Inflammatory macrophage (primary cell): Measurements from ENCODE around the gene PPOX.
A peak's percentile ranks its signal among the peaks of the same experiment; 100 is the strongest.

Experiments used
- DNase-seq, 2 donors: peaks; one replicate each; pipeline ENCODE4 v3.0.0-alpha.2; 2020 to 2022

Gene PPOX

DNA sequence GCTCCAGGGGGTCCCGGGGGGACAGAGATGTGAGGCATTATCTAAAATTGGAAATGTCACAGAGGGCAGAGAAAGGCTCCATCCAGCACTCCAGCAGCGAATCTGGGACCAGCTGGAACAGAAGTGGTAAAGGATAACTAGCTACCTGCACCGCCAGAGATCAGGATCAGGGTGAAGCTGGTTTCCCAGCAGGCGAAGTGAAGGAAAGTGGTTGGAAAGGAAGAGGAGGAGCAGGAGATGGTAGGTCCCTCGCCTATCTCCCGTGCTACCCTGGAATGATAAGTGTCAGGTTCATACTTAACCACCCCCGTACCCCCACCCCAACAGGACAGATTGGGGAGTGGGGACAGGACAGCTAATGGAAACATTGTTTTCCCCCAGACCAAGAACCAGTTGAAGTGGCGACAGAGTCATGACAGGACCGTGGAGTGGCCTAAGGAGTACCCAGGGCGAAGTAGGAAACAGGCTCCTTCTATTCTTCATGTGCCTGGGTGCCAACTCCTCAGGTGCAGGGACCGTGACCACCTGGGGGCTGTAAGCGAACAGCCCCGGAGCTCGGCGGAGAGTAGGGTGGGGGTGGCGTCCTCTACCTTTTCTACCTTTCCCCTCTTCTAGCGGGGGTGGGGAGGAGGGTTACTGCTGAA, 10.4 kb downstream of the PPOX start:
- no peak for DNase-seq

GRCh38 chr1:161177112-161177935, 11.1 kb downstream of the PPOX start, which contains the start of gene B4GALT3:
TSS of gene B4GALT3 (minus strand) at chr1:161177507. CDS start at chr1:161176060, 1,447 bp downstream.
- DNase-seq, result peak; percentile 83 to 89

GRCh38 chr1:161177936-161178244, 11.7 kb downstream of the PPOX start:
- DNase-seq, result no peak

DNA sequence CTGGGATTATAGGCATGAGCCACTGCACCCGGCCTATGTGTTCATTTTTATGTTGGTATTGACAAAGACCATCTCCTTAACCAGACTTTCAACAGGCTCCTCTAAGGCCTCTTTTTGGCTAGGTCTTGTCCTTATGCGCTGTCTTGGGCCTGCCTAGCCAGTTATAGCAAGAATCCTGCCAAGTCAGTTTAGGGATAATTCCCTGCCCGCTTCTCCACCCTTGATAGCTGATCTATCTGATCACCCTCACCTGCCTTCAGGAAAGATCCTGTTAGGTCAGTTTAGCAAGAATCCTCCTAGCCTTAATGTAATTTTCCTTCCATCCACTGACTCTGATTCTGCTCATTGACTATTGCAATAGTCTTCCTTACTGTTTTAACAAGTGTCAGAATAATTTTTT, 13.5 kb downstream of the PPOX start:
- DNase-seq, result no peak

DNA sequence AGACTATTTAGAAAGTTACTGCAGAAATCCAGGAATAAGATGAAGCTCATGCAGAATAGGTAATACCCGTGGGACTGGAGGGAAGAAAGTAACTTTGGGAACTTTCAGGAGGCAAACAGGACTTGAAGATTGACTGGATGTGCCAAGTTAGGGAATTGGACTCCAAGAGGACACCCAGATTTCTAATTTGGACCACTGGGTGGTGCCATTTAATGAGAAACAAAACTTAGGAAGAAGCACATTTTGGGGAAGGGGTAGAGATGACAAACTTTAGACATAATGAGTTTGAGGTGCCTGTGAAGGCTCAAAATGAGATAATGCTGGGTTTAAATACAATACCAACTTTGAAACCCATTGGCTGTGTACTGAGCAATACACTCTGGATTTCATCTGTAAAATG, 14.4 kb downstream of the PPOX start:
- DNase-seq, result peak; percentile 45 to 46

GRCh38 chr1:161182214-161182613, 16.0 kb downstream of the PPOX start:
- DNase-seq, result peak; percentile 37 to 66

GRCh38 chr1:161185282-161185682, 19.1 kb downstream of the PPOX start:
- DNase-seq, result peak; percentile 98 to 99

DNA sequence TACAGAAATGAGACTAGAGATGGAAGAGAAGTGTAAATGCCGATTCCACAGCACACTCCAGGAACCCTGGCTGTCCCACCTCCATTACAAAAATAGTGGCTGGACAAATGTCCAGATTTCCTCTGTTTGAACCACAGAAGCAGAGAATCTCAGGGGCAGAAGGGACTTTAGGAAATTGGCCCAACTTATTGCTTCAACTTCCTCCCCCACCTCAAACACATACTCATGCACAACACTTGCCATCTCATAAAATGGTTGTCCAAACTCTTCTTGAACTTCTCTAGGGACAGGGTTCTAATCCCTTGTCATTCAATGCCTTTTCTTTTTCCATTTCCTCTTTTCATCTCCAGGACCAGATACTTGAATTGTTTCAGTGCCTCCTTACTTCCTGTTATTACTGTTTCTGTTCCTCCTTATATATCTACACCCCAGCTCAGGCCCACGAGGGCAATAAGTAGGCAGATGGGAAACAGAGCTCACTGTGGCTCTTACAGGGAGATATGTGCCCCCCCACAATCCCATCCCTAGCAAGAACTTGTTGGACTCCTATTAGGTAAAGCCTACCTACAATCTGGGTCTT, 19.6 kb downstream of the PPOX start:
- DNase-seq, result peak; percentile 80 to 95

DNA sequence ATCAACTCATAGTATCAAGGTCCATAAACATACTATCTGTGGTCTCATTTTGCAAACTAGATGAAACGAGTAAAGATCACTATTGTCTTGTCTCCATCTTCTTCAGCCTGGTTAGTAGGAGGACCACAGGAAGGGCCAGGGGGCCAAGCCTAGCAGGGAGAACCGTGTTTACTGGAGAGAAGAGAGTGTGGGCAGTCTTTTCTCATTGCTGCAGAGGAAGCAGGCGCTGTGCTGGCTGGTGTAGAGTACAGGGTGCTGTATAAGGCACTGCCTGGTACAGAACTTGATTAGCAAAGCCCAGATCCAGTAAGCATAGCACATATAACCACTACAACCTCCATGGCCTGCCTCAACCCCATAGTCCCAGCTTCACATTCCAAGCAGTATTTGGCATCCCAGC, 21.1 kb downstream of the PPOX start:
- DNase-seq, result peak; percentile 26 to 54

DNA sequence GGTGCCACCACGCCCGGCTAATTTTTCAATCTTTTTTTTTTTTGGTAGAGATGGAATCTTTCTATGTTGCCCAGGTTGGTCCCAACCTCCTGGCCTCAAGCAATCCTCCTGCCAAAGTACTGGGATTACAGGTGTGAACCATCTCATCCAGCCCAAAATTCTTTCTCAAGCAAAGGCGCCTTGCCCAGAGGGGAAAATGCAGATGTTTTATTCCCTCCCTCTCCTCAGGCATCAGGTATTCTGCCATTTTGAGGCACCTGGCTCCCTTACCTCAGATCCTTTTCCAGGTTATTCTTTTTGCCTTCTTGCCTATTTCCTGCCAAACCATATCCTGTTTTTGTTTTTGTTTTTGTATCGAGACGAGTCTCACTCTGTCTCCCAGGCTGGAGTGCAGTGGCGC, 22.2 kb downstream of the PPOX start:
- no peak for DNase-seq

DNA sequence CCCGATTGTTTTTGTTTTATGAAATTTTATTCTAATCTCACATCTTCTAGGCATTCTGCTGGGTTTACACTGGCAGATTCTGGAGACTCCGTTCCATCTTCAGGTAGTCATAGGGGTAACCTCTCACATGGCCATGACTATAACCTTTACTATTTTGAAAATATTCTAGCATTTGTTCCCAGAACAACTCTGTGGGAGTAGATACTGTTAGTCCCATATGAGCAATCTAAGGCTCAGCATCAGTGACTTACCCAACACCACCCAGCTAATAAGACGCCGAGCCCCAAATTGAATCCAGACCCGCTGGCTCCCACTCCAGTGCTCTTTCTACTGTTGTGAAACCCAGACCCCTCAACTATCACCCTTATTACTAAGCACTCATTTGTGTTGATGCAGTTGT, 22.8 kb downstream of the PPOX start:
- DNase-seq, result no peak

- DNase-seq, result no peak
These were observed 24.8 kb downstream of the PPOX start for GRCh38 chr1:161190962-161191521.

DNA sequence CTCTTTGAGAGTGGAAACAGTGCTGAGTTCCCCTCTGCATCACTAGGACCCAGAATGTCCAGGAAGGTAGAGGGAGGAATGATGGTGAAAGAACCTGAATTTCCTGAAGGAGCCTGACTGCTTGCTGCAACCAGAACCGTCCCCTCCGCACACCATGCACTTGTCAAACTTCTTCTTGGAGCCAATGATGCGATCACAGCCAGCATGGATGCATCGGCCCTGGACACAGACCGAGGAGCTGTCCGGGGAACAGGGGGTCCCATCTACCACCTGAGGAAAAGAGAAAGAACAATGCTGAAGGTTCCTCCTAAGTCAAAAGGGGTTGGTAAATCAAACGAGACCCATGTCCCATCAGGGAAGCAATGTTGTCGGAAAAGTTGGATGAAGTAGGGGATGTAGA, 25.7 kb downstream of the PPOX start:
- no peak for DNase-seq

GRCh38 chr1:161192476-161193465, 26.5 kb downstream of the PPOX start:
- DNase-seq, result peak; percentile 81 to 85

GRCh38 chr1:161193561-161194235, 27.5 kb downstream of the PPOX start:
- DNase-seq, result no peak

DNA sequence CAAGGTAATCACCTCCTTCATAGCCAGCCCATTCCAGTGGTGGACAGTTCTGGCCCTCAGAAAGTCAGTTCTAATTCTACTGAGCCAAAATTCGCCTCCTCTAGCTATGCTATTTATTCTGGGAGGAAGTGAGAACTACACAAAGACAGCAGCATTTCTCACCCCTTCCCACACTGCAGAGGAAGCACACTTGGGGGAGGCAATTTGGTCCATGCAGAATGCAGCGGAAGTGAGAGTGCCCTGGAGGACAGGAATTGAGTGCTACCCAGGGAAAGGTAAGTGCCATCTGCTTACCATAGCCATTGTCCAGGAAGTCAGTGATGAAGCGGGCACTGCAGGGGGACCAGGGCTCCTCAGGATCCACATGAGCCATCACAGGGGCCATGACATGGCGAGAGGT, 28.9 kb downstream of the PPOX start:
- DNase-seq, result peak; percentile 66 to 84

GRCh38 chr1:161196111-161196510, 29.9 kb downstream of the PPOX start:
- no peak for DNase-seq

GRCh38 chr1:161196521-161197451, 30.6 kb downstream of the PPOX start:
- DNase-seq, result no peak

GRCh38 chr1:161197560-161198193, 31.5 kb downstream of the PPOX start:
- DNase-seq, result no peak
